IMR-90 (cell line): ENCODE measurements around the gene RYR3. TPM values are rescaled to one million over a fixed set of nuclear protein-coding genes. Genes with fewer than 3 reads are reported as not detected.

Experiments used
- ATAC-seq: fragments of 200-7000 bp; cut with Tn5 transposase; 2 replicates; pipeline ENCODE4 v1.9.1; 2020; ENCODE audit warnings: low read depth, mild to moderate bottlenecking, moderate library complexity
- BruUV-seq: library from RNA; stranded (reverse); fragments of 400-500 nt; replicated peaks from 2 replicates; lab custom pipeline; 2021; lab: Mats Ljungman, UMichigan
- CTCF ChIA-PET: fragments of 300-600 bp; formaldehyde crosslinking; extraction: SDS; loops from one replicate; lab custom pipeline; 2021; ENCODE audit warnings: antibody characterized with exemption; lab: Yijun Ruan, JAX
- POLR2A ChIA-PET: fragments of 300-600 bp; sonication (Branson Sonifier 250); formaldehyde crosslinking; loops from one replicate; lab custom pipeline; 2022; ENCODE audit warnings: antibody characterized with exemption; ENCODE audit not compliant: unreplicated experiment; lab: Charles Lee
- DNase-seq: peaks from one replicate; pipeline ENCODE4 v3.0.0; 2013
- H2AFZ ChIP-seq: replicated peaks from 2 replicates; pipeline ENCODE3; 2013; ENCODE audit warnings: low read length, mild to moderate bottlenecking; ENCODE audit not compliant: poor library complexity
- H2AK5ac ChIP-seq: 2 replicates; pipeline ENCODE4 v1.6.1; 2013; ENCODE audit warnings: low read depth, low read length, inconsistent platforms
- H2AK9ac ChIP-seq: replicated peaks from 2 replicates; pipeline ENCODE3; 2013; ENCODE audit warnings: mild to moderate bottlenecking, low read depth, low read length, moderate library complexity; ENCODE audit not compliant: poor library complexity
- H2BK120ac ChIP-seq: 2 replicates; pipeline ENCODE4 v1.6.1; 2013; ENCODE audit warnings: low read depth, low read length, inconsistent platforms
- H2BK15ac ChIP-seq: 3 replicates; pipeline ENCODE4 v1.6.1; 2013; ENCODE audit warnings: low read depth, low read length, inconsistent platforms
- H2BK20ac ChIP-seq: 2 replicates; pipeline ENCODE4 v1.6.1; 2013; ENCODE audit warnings: low read depth, mild to moderate bottlenecking, inconsistent platforms, low read length, moderate library complexity
- H2BK5ac ChIP-seq: 2 replicates; pipeline ENCODE4 v1.6.1; 2013; ENCODE audit warnings: mild to moderate bottlenecking, low read depth, low read length, inconsistent platforms; ENCODE audit not compliant: poor library complexity, severe bottlenecking
- H3K14ac ChIP-seq: replicated peaks from 2 replicates; pipeline ENCODE4 v1.6.1; 2013; ENCODE audit warnings: low read depth, low read length, inconsistent platforms
- H3K18ac ChIP-seq: 2 replicates; pipeline ENCODE4 v1.6.1; 2013; ENCODE audit warnings: low read depth, low read length, control low read depth
- H3K23ac ChIP-seq: 2 replicates; pipeline ENCODE4 v1.6.1; 2013; ENCODE audit warnings: low read depth, low read length, inconsistent platforms
- H3K27ac ChIP-seq: 2 replicates; pipeline ENCODE4 v1.5.1; 2013; ENCODE audit warnings: mild to moderate bottlenecking, control low read depth, low read length; ENCODE audit not compliant: insufficient read depth
- H3K27me3 ChIP-seq: 2 replicates; pipeline ENCODE4 v1.6.1; 2013; ENCODE audit warnings: low read length; ENCODE audit not compliant: control insufficient read depth, insufficient read depth
- H3K36me3 ChIP-seq: 2 replicates; pipeline ENCODE4 v1.6.1; 2013; ENCODE audit warnings: low read length, mixed read lengths; ENCODE audit not compliant: control insufficient read depth, insufficient read depth
- H3K4ac ChIP-seq: 2 replicates; pipeline ENCODE4 v1.6.1; 2013; ENCODE audit warnings: low read depth, low read length, inconsistent platforms
- H3K4me1 ChIP-seq: 2 replicates; pipeline ENCODE4 v1.6.1; 2013; ENCODE audit warnings: low read length, mixed read lengths; ENCODE audit not compliant: control insufficient read depth, insufficient read depth
- H3K4me2 ChIP-seq: 2 replicates; pipeline ENCODE4 v1.6.1; 2013; ENCODE audit warnings: low read depth, mild to moderate bottlenecking, control low read depth, low read length, moderate library complexity
- H3K4me3 ChIP-seq: 2 replicates; pipeline ENCODE4 v1.5.1; 2013; ENCODE audit warnings: low read depth, mild to moderate bottlenecking, control low read depth, low read length, moderate library complexity; ENCODE audit not compliant: insufficient read depth
- H3K56ac ChIP-seq: 2 replicates; pipeline ENCODE4 v1.6.1; 2013; ENCODE audit warnings: low read length, inconsistent platforms; ENCODE audit not compliant: insufficient read depth; ENCODE audit errors: extremely low read depth
- H3K79me1 ChIP-seq, 2 experiments: 2 replicates each; pipeline ENCODE4 v1.6.1; 2013; ENCODE audit warnings: low read length in 2 of 2, inconsistent platforms in 1 of 2, low read depth in 1 of 2
- H3K9ac ChIP-seq: 2 replicates; pipeline ENCODE4 v1.6.1; 2013; ENCODE audit warnings: low read depth, low read length, control low read depth
- H3K9me1 ChIP-seq: 2 replicates; pipeline ENCODE4 v1.6.1; 2013; ENCODE audit warnings: low read length, inconsistent platforms; ENCODE audit not compliant: insufficient read depth
- H3K9me3 ChIP-seq: 2 replicates; pipeline ENCODE4 v1.6.1; 2013; ENCODE audit warnings: low read length; ENCODE audit not compliant: control insufficient read depth, insufficient read depth
- H4K20me1 ChIP-seq: 2 replicates; pipeline ENCODE4 v1.6.1; 2013; ENCODE audit warnings: low read length, inconsistent platforms; ENCODE audit not compliant: insufficient read depth
- H4K5ac ChIP-seq: 2 replicates; pipeline ENCODE4 v1.6.1; 2013; ENCODE audit warnings: mild to moderate bottlenecking, low read depth, low read length, control low read depth
- H4K8ac ChIP-seq, 2 experiments: 2 replicates each; pipeline ENCODE4 v1.6.1; 2013; ENCODE audit warnings: low read depth in 2 of 2, low read length in 2 of 2, control low read depth in 1 of 2, inconsistent platforms in 1 of 2
- H4K91ac ChIP-seq: 2 replicates; pipeline ENCODE4 v1.6.1; 2013; ENCODE audit warnings: low read depth, low read length, inconsistent platforms; ENCODE audit not compliant: insufficient read depth
- MAFK ChIP-seq: IDR thresholded peaks from 2 replicates; pipeline ENCODE4 v1.6.1; 2012; ENCODE audit warnings: low read depth, low read length, improper control_type of control experiment
- NFE2L2 ChIP-seq: fragments of 150-350 bp; IDR thresholded peaks from 2 replicates; pipeline ENCODE4 v1.6.1; 2016; ENCODE audit warnings: low read depth, mild to moderate bottlenecking, low read length
- RCOR1 ChIP-seq: IDR thresholded peaks from 2 replicates; pipeline ENCODE4 v1.6.1; 2012; ENCODE audit warnings: mild to moderate bottlenecking, low read length, improper control_type of control experiment; ENCODE audit not compliant: insufficient replicate concordance
- SMC3 ChIP-seq: fragments of 150-350 bp; IDR thresholded peaks from 2 replicates; pipeline ENCODE4 v1.6.1; 2016; ENCODE audit warnings: low read depth, mild to moderate bottlenecking, antibody characterized with exemption, low read length, moderate library complexity
- USF2 ChIP-seq: fragments of 150-350 bp; IDR thresholded peaks from 2 replicates; pipeline ENCODE4 v1.6.1; 2017; ENCODE audit warnings: mild to moderate bottlenecking, antibody characterized with exemption, low read length, low read depth
- WGBS, 2 experiments: methylation state at CpG; one replicate each; pipeline versions ENCODE4 v1.1.5 to v1.1.7; 2013; ENCODE audit warnings: missing lambda C conversion rate in 2 of 2; ENCODE audit not compliant: insufficient read length in 1 of 2; ENCODE audit errors: extremely low coverage in 2 of 2; 5-methylcytosine and 5-hydroxymethylcytosine counted together
- dilution Hi-C: fragments of 300-500 bp; cut with HindIII; formaldehyde crosslinking; loops from one replicate; pipeline ENCODE4 v1.14.3; 2018; ENCODE audit warnings: low sequenced_read_pairs; ENCODE audit not compliant: unreplicated experiment
- in situ Hi-C: fragments of 300-500 bp; cut with MboI; formaldehyde crosslinking; loops from 3 replicates; pipeline ENCODE4 v1.14.3; 2019; ENCODE audit warnings: low sequenced_read_pairs, inconsistent platforms, mixed read lengths
- intact Hi-C: fragments of 100-400 bp; cut with micrococcal nuclease; formaldehyde crosslinking; loops from 2 replicates; pipeline ENCODE4 v1.10.0; 2022
- polyA plus RNA-seq, 3 experiments: library from polyadenylated mRNA; depleted of rRNA; stranded (reverse); fragments of >200 nt; gene quantifications; 2 replicates each; pipeline ENCODE4 v1.2.3, GENCODE V29; 2012; ENCODE audit warnings: low replicate concordance in 1 of 3
- total RNA-seq: library from RNA; depleted of rRNA; stranded (reverse); fragments of >200 nt; gene quantifications from 2 replicates; pipeline ENCODE4 v1.2.3, GENCODE V29; 2012
- TF ChIP-seq, protein P1 (sequence below): fragments of 150-350 bp; IDR thresholded peaks from 2 replicates; pipeline ENCODE4 v1.6.1; 2016; ENCODE audit warnings: low read depth, mild to moderate bottlenecking, low read length, moderate library complexity, borderline replicate concordance

Gene RYR3
- total and polyA plus RNA-seq, 2 of the 4 experiments (the other 2 are of a cell fraction), result 0.18 TPM; not detected in 1

- no peak overlapping the region for H3K14ac ChIP-seq
- ATAC-seq (no peak), DNase-seq (no peak)
- TF ChIP-seq, protein P1, sequence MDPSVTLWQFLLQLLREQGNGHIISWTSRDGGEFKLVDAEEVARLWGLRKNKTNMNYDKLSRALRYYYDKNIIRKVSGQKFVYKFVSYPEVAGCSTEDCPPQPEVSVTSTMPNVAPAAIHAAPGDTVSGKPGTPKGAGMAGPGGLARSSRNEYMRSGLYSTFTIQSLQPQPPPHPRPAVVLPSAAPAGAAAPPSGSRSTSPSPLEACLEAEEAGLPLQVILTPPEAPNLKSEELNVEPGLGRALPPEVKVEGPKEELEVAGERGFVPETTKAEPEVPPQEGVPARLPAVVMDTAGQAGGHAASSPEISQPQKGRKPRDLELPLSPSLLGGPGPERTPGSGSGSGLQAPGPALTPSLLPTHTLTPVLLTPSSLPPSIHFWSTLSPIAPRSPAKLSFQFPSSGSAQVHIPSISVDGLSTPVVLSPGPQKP, result no peak
- no peak for TF ChIP-seq SMC3
- no peak for TF ChIP-seq USF2
- no peak for TF ChIP-seq RCOR1
- no peak for TF ChIP-seq NFE2L2
- TF ChIP-seq MAFK, result no peak
- ChIA-PET POLR2A (no interaction called here), CTCF (no interaction called here)
- no peak overlapping the region for H2BK15ac ChIP-seq
- no peak overlapping the region for H3K18ac ChIP-seq
- H4K20me1 ChIP-seq, result no peaks in the 10 kb centered on the region
- H3K4me2 ChIP-seq, result no peak overlapping the region
- dilution Hi-C loops (no loop called here), in situ Hi-C loops (no loop called here), intact Hi-C loops (no loop called here)
- no peaks in the 10 kb centered on the region for H3K79me1 ChIP-seq
- no peak overlapping the region for H3K4ac ChIP-seq
- H2AFZ ChIP-seq, result no peak overlapping the region
- H3K36me3 ChIP-seq, result no peaks in the 10 kb centered on the region
- no peak overlapping the region for H3K4me3 ChIP-seq
- no peaks in the 10 kb centered on the region; the same call in 1 of the 2 replicates for H3K9me1 ChIP-seq
- H2BK20ac ChIP-seq, result no peak overlapping the region
- H3K56ac ChIP-seq, result no peak overlapping the region
- no TSS peak for BruUV-seq
- no peak overlapping the region for H3K27ac ChIP-seq
- H2BK120ac ChIP-seq, result no peak overlapping the region
- H4K91ac ChIP-seq, result no peak overlapping the region
- no peaks in the 10 kb centered on the region for H3K9me3 ChIP-seq
- H3K4me1 ChIP-seq, result no peaks in the 10 kb centered on the region
- no peak overlapping the region for H2AK5ac ChIP-seq
- peaks cover 3% of the 10 kb centered on the region for H3K27me3 ChIP-seq
- H3K23ac ChIP-seq, result no peak overlapping the region
- H3K9ac ChIP-seq, result no peak overlapping the region
- H4K8ac ChIP-seq, result no peak overlapping the region
- no peak overlapping the region for H4K5ac ChIP-seq
- H2BK5ac ChIP-seq, result no peak overlapping the region
- no peak overlapping the region for H2AK9ac ChIP-seq
- no CpG with 5 or more reads among the region's 1 CpG for WGBS, 2 experiments
These were observed 336.0 kb downstream of the RYR3 start for GRCh38 chr15:33646744-33647143.
